Measurements from ENCODE around the gene SLC6A11. TPM values are rescaled to one million over a fixed set of nuclear protein-coding genes. Genes with fewer than 3 reads are reported as not detected.

Gene SLC6A11
- polyA plus RNA-seq, 1 donor: 0.10 TPM

DNA sequence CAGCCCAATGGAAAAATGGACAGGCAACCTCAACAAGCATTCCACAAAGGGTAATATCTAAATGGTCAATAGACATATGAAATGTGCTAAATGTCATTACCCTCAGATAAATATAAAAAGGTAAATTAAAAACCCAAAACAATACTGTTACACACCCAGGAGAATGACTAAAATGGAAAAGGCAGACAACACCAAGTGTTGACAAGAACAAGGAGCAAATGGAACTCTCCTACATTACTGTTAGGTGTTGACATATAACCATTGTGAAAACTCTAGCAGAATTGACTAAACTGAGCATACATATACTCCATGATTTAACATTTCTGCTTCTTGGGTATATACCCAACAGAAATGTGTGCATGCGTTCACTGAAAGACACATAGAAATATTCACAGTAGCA, 25.3 kb upstream of the SLC6A11 start:
- DNase-seq (ENCODE audit: low read depth): no peak

GRCh38 chr3:10792208-10792607, 23.8 kb upstream of the SLC6A11 start:
- DNase-seq (ENCODE audit: low read depth): no peak

- no peak for DNase-seq (ENCODE audit: low read depth)
Measured at GRCh38 chr3:10798600-10799367, 17.2 kb upstream of the SLC6A11 start.

DNA sequence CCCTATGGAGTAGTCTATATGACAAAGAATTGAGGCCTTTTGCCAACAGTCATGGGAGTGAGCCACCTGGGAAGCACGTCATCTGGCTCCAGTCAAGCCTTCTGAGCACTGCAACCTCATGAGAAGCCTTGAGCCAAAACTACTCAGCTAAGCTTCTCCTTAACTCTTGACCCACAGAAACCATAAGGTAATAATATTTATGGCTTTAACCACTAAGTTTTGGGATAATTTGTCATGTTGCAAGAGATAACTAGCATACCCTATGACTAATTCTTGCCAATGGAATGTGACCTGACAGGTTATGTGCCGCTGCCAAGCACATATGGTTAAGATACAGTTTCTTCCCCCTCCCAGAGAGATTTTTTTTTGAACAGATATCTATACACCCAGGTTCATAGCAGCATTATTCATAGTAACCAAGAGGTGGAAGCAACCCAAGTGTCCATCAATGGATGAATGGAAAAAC, 11.8 kb upstream of the SLC6A11 start:
- DNase-seq (ENCODE audit: low read depth): no peak

DNA sequence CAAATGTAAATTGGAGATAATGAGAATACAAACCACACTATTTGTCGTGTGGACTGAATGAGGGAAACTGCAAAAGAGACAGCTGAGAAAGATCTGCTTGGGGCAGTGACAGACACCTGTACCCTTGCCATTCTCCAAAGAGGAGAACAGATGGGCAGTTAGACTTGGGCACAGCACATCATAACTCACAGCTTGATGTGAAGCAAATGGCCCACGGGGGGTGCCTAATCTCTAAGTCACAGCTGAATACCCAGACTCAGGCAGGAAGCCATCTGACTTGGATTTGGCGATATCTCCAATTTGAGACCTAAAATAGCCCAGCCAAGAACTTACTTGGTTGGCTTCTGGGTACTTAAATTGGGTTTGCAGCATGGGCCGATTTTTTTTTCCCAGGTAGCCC, 10.0 kb upstream of the SLC6A11 start:
- no peak for DNase-seq (ENCODE audit: low read depth)

GRCh38 chr3:10808130-10808735, 7.8 kb upstream of the SLC6A11 start:
- no peak for DNase-seq (ENCODE audit: low read depth)

DNA sequence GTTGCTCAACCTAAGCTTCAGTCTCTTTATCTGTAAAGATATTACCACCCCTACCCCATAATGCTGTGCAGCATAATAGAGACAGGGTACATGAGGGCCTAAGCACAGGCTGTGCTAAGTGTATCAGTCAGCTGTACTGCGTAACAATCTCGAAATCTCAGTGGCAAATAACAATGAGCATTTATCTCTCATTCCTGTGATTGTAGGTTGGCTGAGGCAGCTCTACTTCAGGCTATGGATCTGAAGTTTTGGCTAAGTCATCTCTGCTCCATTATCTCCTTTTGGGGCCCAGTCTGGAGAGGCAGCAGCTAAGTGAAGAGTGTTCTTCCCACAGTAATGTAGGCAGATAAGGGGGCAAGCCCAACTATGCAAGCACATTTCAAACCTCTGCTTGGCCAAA, 7.1 kb upstream of the SLC6A11 start:
- DNase-seq (ENCODE audit: low read depth): no peak

GRCh38 chr3:10810376-10810775, 5.7 kb upstream of the SLC6A11 start:
- no peak for DNase-seq (ENCODE audit: low read depth)

DNA sequence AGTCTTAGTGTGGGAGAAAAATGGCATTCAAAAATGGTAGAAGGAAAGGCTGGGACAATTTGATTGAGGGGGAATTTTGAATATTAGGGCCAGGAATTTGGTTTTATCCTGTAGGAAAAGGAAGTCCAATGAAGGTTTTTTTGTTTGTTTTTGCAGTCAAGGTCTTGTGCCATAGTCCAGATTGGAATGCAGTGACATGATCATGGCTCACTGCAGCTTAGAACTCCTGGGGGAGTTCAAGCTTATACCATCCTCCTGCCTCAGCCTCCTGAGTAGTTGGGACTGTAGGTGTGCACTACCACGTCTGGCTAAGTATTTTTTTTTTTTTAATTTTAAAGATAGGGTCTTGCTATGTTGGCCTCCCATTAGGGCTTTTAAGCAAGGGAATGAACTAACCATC, 2.6 kb upstream of the SLC6A11 start:
- no peak for DNase-seq (ENCODE audit: low read depth)

GRCh38 chr3:10814623-10815022, 1.4 kb upstream of the SLC6A11 start:
- no peak for DNase-seq (ENCODE audit: low read depth)

DNA sequence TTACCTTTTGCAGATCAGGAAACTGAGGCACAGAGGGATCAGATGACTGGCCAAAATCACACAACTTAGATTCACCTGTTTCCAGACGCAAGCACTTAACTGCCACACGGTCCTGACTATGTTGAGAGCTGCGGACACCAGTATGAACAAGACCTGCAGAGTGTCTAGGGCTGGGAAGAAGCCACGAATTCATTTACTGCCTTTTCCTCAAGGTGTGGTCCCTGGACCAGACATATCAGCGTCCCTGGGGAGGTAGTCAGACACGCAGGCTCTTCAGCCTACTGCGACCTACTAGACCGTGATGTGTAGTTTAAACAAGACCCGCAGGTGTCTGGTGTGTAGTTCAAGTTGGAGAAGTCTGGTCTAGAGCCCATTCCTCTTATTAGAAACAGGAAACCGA, 541 bp upstream of the SLC6A11 start:
- DNase-seq (ENCODE audit: low read depth): no peak

GRCh38 chr3:10816863-10817253, 830 bp downstream of the SLC6A11 start:
- DNase-seq (ENCODE audit: low read depth): no peak

DNA sequence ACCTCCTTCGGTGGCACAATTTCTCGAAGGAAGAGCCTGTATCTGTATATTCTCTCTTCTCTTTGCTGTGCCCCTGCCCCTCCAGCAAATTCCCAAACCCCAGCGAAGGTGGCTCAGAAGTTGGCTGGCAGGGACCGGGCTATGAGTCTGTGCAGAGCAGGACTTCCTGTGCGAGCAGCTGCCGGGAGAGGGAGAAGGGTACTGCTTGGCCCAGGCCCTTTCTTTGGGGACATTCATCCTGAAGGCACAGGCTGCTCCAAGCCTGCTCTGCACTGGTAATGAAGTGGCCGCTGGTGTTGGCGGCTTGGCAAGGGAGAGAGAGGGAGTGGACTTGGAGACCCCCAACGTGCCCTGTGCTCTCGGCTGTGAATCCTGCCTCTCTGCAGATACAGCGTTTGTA, 1.5 kb downstream of the SLC6A11 start:
- no peak for DNase-seq (ENCODE audit: low read depth)

DNA sequence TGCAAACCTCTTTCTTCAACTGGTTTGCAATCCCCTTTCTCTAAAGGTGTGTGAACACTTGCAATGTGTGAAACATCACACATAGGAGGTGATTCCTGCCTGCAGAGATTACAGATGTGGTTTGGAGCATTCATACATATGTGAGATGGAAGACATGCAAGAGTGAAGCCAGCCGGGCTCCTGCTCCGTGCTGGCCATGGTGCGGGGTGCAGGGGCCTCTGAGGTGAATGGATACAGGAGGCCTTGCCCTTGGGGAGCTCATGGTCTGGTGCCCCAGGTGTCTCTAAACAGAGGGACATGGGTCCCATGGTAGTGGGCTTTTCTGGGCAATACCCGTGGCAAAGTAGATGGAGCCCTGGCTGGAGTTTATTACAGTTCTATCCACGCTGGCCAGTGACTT, 6.0 kb downstream of the SLC6A11 start:
- DNase-seq (ENCODE audit: low read depth): no peak

DNA sequence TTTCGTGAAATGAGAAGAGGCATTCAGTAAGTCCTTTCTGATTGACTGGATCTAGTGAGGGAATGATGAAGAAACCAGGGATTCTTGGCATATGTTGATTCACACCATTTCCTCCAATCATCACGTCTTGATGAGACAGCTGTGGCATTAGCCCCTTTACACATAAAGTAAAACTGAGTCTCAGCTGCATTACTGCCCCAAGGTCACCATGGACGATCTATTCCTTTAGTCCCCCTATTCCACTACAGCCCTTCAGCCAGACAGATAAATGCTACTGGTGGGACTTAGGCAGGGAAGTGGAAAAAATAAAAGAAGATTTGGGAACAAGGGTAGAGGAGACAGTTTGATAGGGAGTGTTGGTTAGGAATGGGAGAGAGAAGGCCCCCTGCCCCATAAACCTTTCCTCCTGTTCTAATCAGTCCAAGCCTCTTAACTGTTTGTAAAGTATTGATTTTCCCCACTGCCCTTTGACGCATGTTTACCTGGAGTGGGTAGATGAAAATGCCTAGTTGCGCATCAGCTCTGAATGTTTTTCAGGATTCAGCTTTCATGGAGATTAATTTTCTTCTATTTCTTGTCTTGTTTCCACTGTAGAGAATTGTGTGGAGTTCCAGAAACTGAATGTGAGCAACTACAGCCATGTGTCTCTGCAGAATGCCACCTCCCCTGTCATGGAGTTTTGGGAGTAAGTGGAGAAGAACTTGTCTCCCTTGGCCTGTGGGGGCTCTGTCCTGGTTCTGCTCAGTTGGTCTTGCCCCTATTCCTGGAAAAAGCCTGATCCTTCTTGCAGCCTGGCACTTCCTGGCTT, 6.9 kb downstream of the SLC6A11 start:
- DNase-seq (ENCODE audit: low read depth): no peak

- DNase-seq (ENCODE audit: low read depth): no peak
Measured at GRCh38 chr3:10823516-10823818, 7.4 kb downstream of the SLC6A11 start.

- no peak for DNase-seq (ENCODE audit: low read depth)
Measured at GRCh38 chr3:10824468-10824867, 8.4 kb downstream of the SLC6A11 start.

- DNase-seq (ENCODE audit: low read depth): no peak
Measured at GRCh38 chr3:10833855-10834414, 17.9 kb downstream of the SLC6A11 start.

- DNase-seq (ENCODE audit: low read depth): no peak
Measured at GRCh38 chr3:10834951-10835350, 18.9 kb downstream of the SLC6A11 start.

DNA sequence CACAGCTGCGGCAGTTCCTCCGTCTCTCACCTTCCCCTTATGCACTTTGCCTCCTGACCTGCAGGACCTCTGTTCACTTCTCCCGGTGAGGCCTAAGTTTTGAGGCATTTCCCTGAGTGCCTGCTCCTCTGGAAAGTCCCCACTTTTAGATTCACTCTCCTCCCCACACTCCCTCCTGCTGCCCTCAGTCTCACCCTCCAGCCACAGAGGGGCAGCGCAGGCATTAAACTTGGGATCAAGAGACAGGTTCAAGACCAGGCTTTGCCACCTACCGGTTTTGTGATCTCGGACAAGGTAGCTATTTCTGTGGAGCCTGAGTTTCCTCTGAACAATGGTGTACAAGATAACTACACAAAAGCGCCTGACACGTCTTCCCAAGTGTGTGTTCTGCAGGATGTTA, 19.4 kb downstream of the SLC6A11 start:
- DNase-seq (ENCODE audit: low read depth): no peak

DNA sequence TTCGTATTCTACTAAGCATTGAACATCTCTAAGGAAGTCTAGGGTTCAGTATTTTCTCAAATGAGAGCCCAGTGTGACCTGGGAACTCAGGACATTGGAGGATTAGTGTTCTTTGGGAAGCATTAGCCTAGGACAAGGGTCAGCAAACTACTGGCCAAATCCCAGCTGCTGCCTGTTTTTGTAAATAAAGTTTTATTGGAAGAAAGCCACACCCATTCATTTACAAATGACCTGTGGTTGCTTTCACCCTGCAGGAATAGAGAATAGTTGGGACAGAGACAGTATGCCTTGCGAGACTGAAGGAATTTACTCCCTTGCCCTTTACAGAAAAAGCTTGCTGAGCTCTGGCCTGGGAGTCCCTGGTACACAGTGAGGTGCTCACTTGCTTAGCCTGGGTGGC, 20.6 kb downstream of the SLC6A11 start:
- DNase-seq (ENCODE audit: low read depth): no peak

- no peak for DNase-seq (ENCODE audit: low read depth)
Measured at GRCh38 chr3:10837849-10838248, 21.8 kb downstream of the SLC6A11 start.

- no peak for DNase-seq (ENCODE audit: low read depth)
Measured at GRCh38 chr3:10839167-10839566, 23.1 kb downstream of the SLC6A11 start.
